Heart left ventricle (tissue), 16 donors: ENCODE data around the gene DSEL. TPM values are rescaled to one million over a fixed set of nuclear protein-coding genes. Genes with fewer than 3 reads are reported as not detected.

ENCODE experiments used
- ATAC-seq, 4 donors: fragments of 200-7000 bp; cut with Tn5 transposase; one replicate each; pipeline ENCODE4 v1.9.1; 2020 to 2022; ENCODE audit warnings: moderate library complexity in 4 of 4, mild to moderate bottlenecking in 3 of 4, moderate number of reproducible peaks in 1 of 4
- DNase-seq, 5 donors: peaks; one replicate each; pipeline ENCODE4 v3.0.0-alpha.2; 2020
- H3K27ac ChIP-seq, 12 donors: fragments of 200-600 bp; sonication (generic) in 4 of 12; one replicate each; pipeline versions ENCODE4 v1.5.0 to v1.8.0; 2016 to 2022; ENCODE audit warnings: mild to moderate bottlenecking in 2 of 12
- H3K27me3 ChIP-seq, 9 donors: fragments of 200-600 bp; sonication (generic) in 2 of 9; one replicate each; pipeline versions ENCODE4 v1.5.1 to v1.8.0; 2016 to 2022; ENCODE audit warnings: mild to moderate bottlenecking in 3 of 9
- H3K36me3 ChIP-seq, 9 donors: fragments of 200-600 bp; sonication (generic) in 2 of 9; one replicate each; pipeline versions ENCODE4 v1.5.0 to v1.8.0; 2018 to 2022; ENCODE audit warnings: mild to moderate bottlenecking in 2 of 9
- H3K4me1 ChIP-seq, 12 donors: fragments of 200-600 bp; sonication (generic) in 4 of 12; one replicate each; pipeline versions ENCODE4 v1.5.0 to v1.8.0; 2016 to 2022; ENCODE audit warnings: mild to moderate bottlenecking in 3 of 12
- H3K4me3 ChIP-seq, 12 donors: fragments of 200-600 bp; sonication (generic) in 4 of 12; one replicate each; pipeline versions ENCODE4 v1.5.0 to v1.8.0; 2017 to 2022; ENCODE audit warnings: mild to moderate bottlenecking in 9 of 12, moderate library complexity in 4 of 12
- H3K9me3 ChIP-seq, 12 donors: fragments of 200-600 bp; sonication (generic) in 4 of 12; one replicate each; pipeline versions ENCODE4 v1.5.0 to v1.8.0; 2016 to 2022; ENCODE audit warnings: mild to moderate bottlenecking in 1 of 12
- POLR2A ChIP-seq, 2 donors: fragments of 450-650 bp; IDR thresholded peaks; one replicate each; pipeline ENCODE4 v1.6.1; 2017; ENCODE audit warnings: antibody characterized with exemption in 2 of 2, mild to moderate bottlenecking in 2 of 2, moderate library complexity in 2 of 2
- WGBS, 4 donors: extraction: QIAGEN DNeasy Blood & Tissue Kit in 2 of 4; methylation state at CpG; one replicate each; pipeline versions ENCODE4 v1.1.5 to v1.1.7; 2013 to 2018; 5-methylcytosine and 5-hydroxymethylcytosine counted together
- intact Hi-C, 10 donors: fragments of 100-400 bp; cut with DNase I; formaldehyde crosslinking; loops; one replicate each; pipeline versions ENCODE4 v1.11.1 to v1.14.2; 2022
- polyA plus RNA-seq, 2 donors: library from polyadenylated mRNA; stranded (reverse); fragments of 200-250 nt; gene quantifications; one replicate each; pipeline ENCODE4 v1.2.3, GENCODE V29; 2013
- total RNA-seq, 9 donors: library from RNA; depleted of rRNA in 2 of 9; stranded (reverse); fragments of >200 nt in 2 of 9; fragmentation: NEBNext Ultra II Directional in 3 of 9; extraction: Animal tissue kit (Norgen Biotek cat#: 25700) in 3 of 9; gene quantifications; one replicate each; pipeline versions ENCODE4 v1.1.0 to v1.2.4, GENCODE V29; 2016 to 2023
- TF ChIP-seq, protein P1 (sequence below), 12 donors: fragments of 200-600 bp; sonication (generic) in 4 of 12; IDR thresholded peaks; one replicate each; pipeline versions ENCODE4 v1.5.0 to v1.8.0; 2018 to 2022; ENCODE audit warnings: antibody characterized with exemption in 12 of 12, mild to moderate bottlenecking in 5 of 12
- donor health status: ischemic (EF 13 %, LVEDD 7.1; RV severe dilation, severe dysfunction).
- donor health status: healthy with polysubstance abuse.
- donor health status: DM: no; HTN: yes; CAD: no.
- donor health status: DM: no; HTN: no; CAD: no.
- donor health status: ischemic (EF 25% LVEDD 6.9; RV normal size, moderate dysfunction).
- donor health status: ischemic (EF 25% LVEDD 5.7; RV mildly dilated, moderate dysfunction).
- donor health status: healthy.
- donor health status: DM: yes; HTN: yes; CAD: no.
- donor health status: ischemic (EF 35%, LVEDD 5.7; RV mildly dilated, moderate dysfunction).
- donor health status: nonischemic (EF 11% LVEDD 7.7; RV severe dilation, severe dysfunction).
- donor health status: DM: yes; HTN: yes; CAD: no.
- donor health status: PGD.
- donor health status: ischemic (EF 29% LVEDD 5.4; RV normal size, mild dysfunction).
- donor health status: nonischemic (EF 23%, LVEDD 6.1; RV moderate dilation, normal function).

The DSEL gene
- total and polyA plus RNA-seq, 11 donors, result 0.61 to 4.0 (median 2.3) TPM

DNA sequence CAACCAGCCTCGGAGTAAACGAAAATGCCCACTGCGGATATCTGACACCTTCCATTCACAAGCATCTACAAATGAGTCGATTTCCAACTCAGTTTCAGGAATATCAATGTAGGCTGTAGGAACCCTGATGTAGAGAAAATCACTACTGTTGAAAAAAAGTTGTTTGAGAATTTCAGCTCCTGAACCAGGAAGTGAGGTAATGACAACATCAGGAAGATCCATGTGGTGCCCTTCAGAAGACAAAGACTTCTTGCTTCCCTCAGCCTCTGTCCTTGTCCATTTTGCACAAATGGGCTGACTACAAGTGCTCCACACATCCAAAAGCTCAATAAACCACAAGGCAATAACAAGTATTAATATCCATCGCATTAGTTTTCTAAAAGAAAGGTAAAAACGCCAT is 4.7 kb downstream of the DSEL start:
- peaks cover 0 to 9% (median 0%) of the 10 kb centered on the region in 9 donors for H3K36me3 ChIP-seq
- WGBS, 4 donors, result 95 to 96% (median 95%) methylated on average over 6 of the region's 6 CpGs
- ATAC-seq (no peak), DNase-seq (no peak)
- H3K27ac ChIP-seq, result no peak overlapping the region
- peaks cover 0 to 17% (median 3%) of the 10 kb centered on the region in 12 donors for H3K4me1 ChIP-seq
- no peaks in the 10 kb centered on the region for H3K27me3 ChIP-seq
- no peak overlapping the region for H3K4me3 ChIP-seq
- intact Hi-C loops, result loop anchor here in 2 of 10 donors (10.0 kb wide), 2 partner anchors 1113 to 1143 kb away; no protein-coding TSS in a partner anchor
- no peaks in the 10 kb centered on the region for H3K9me3 ChIP-seq
- TF ChIP-seq, protein P1, sequence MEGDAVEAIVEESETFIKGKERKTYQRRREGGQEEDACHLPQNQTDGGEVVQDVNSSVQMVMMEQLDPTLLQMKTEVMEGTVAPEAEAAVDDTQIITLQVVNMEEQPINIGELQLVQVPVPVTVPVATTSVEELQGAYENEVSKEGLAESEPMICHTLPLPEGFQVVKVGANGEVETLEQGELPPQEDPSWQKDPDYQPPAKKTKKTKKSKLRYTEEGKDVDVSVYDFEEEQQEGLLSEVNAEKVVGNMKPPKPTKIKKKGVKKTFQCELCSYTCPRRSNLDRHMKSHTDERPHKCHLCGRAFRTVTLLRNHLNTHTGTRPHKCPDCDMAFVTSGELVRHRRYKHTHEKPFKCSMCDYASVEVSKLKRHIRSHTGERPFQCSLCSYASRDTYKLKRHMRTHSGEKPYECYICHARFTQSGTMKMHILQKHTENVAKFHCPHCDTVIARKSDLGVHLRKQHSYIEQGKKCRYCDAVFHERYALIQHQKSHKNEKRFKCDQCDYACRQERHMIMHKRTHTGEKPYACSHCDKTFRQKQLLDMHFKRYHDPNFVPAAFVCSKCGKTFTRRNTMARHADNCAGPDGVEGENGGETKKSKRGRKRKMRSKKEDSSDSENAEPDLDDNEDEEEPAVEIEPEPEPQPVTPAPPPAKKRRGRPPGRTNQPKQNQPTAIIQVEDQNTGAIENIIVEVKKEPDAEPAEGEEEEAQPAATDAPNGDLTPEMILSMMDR (IDR thresholded peaks at IDR 0.05), result no peak
- no peak for TF ChIP-seq POLR2A (IDR thresholded peaks at IDR 0.05)

DNA sequence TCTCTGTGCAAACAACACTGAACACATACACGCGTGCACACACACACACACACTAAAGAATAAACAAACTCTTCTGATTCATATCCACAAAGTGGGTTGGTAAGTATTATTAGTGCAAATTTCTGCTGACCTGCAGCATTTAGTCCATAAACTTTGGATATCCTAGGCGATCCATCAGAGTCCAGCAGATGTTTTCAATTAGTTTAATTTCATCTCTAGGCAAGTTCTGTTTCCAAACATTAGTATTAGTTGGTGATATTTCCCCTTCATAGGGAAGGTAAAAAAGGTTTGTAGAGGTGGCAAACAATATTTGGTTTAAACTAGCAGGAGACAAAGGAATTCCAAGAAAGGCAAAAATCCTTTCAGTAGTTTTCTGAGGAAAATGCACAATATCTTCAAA is 5.7 kb downstream of the DSEL start:
- ATAC-seq, result no peak
- no peak for TF ChIP-seq POLR2A (IDR thresholded peaks at IDR 0.05)
- TF ChIP-seq, protein P1 (IDR thresholded peaks at IDR 0.05), result no peak
- Histone ChIP-seq H3K27ac (no peak overlapping the region), H3K27me3 (no peaks in the 10 kb centered on the region), H3K4me3 (no peak overlapping the region), H3K36me3 (peaks cover 0 to 9% (median 0%) of the 10 kb centered on the region in 9 donors), H3K9me3 (no peaks in the 10 kb centered on the region), H3K4me1 (peaks cover 0 to 17% (median 1%) of the 10 kb centered on the region in 12 donors)
- intact Hi-C loops, result loop anchor here in 2 of 10 donors (10.0 kb wide), 2 partner anchors 1114 to 1144 kb away; no protein-coding TSS in a partner anchor
- whole genome bisulfite sequencing, 4 donors, result 83 to 88% (median 87%) methylated on average over 3 of the region's 3 CpGs
- DNase-seq, result no peak

DNA sequence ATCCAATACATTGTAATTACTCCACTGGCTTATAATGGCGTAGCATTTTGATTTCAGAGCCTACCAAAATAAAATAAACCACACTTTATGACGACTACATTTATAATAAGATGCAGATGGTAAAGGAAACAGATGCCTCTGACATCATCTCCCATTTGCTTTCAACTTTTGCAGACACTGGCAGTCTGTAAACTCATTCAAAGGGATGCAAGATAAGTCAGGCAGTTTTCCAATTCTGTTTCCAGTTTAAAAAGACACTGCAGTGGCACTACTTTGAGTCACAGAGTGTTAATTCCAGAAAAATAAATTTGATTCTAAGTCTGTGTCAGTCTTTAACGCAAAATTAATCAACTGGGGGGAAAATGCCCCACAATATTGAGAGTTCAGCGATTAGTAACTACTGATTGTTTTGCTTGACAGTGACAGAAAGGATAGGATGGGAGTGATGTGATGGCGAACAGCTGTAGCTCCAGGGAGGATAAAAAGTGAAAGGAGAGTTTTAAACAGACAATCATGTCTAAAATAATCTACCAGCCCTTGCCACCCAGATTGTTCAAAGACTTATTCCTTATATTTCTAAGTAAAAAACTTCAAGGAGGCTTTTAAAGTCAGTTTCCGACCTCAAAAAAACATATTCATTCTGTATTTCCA is 6.7 kb downstream of the DSEL start:
- intact Hi-C loops, result loop anchor here in 2 of 10 donors (10.0 kb wide), 2 partner anchors 1115 to 1145 kb away; no protein-coding TSS in a partner anchor
- H3K27ac ChIP-seq, result peak overlapping the region in 1 of 12 donors; percentile 8

DNA sequence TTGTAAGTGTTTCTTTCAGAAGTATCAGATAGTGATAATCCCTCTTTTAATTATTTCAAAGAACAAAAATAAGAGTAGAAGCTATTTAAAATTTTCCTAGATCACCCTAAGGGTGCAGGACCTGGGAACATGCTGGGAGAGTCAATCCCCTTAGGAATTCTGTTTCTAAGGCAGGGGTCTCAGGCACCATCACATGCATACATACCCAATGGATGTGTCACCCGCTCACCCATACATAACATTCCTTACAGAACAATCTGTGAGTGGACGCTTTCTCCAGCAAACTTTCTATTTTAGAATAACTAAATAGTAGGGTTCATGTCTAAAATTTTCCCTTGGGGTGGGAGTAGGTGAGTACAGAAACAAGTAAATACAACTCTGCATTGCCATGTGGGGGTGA is 8.4 kb downstream of the DSEL start:
- no peaks in the 10 kb centered on the region for H3K27me3 ChIP-seq
- intact Hi-C loops, result no loop called here
- no peak overlapping the region for H3K27ac ChIP-seq
- H3K4me3 ChIP-seq, result no peak overlapping the region
- 91 to 97% (median 94%) methylated on average over 2 of the region's 2 CpGs for WGBS, 4 donors
- no peak for DNase-seq
- no peak for ATAC-seq
- peaks cover 0 to 5% (median 0%) of the 10 kb centered on the region in 12 donors for H3K4me1 ChIP-seq
- TF ChIP-seq, protein P1 (IDR thresholded peaks at IDR 0.05), result no peak
- TF ChIP-seq POLR2A (IDR thresholded peaks at IDR 0.05), result no peak
- H3K36me3 ChIP-seq, result peaks cover 0 to 2% (median 0%) of the 10 kb centered on the region in 9 donors
- no peaks in the 10 kb centered on the region for H3K9me3 ChIP-seq

More for the DNA sequence above, 6.7 kb downstream of the DSEL start:
- TF ChIP-seq POLR2A (IDR thresholded peaks at IDR 0.05), result no peak
- TF ChIP-seq, protein P1 (IDR thresholded peaks at IDR 0.05), result no peak
- DNase-seq (no peak), ATAC-seq (peak in 2 of 4 donors; percentile 45 to 61)
- Histone ChIP-seq H3K4me1 (peaks cover 0 to 10% (median 0%) of the 10 kb centered on the region in 12 donors), H3K4me3 (no peak overlapping the region), H3K27me3 (no peaks in the 10 kb centered on the region), H3K9me3 (no peaks in the 10 kb centered on the region), H3K36me3 (peaks cover 0 to 9% (median 0%) of the 10 kb centered on the region in 9 donors)
- WGBS, 4 donors, result 62 to 67% (median 65%) methylated on average over 6 of the region's 6 CpGs
